ENCODE measurements around the gene B4GAT1. TPM values are rescaled to one million over a fixed set of nuclear protein-coding genes. Genes with fewer than 3 reads are reported as not detected.

Gene B4GAT1
- total and polyA plus RNA-seq, 4 experiments from 2014 or later: 9.7 to 12.7 (median 11.0) TPM

DNA sequence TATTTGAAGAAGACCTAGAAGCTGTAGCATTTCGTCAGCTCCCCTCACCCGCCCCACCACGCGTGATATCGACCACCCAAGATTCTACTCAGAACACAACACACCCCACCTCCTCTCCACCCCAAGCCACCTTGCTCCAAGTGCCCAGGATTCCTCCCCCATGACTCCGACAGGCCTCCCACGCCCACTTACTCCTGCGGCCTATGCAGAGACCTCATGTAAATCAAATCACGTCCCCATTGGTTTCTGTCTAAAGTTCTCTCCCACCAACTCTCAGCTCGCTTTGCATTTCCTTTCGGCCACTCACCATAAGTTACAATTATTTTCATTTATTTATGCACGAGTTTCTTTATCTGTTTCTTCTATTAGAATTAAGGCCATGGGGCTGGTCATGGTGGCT lies 44.8 kb downstream of the B4GAT1 start:
- CTCF ChIA-PET (ENCODE audit: partially characterized antibody): interaction anchor here (0.7 to 2.4 kb wide), 3 partner anchors 9 to 84 kb away, joined by 3 to 9 read pairs (median 3); no protein-coding TSS in a partner anchor
- Histone ChIP-seq H3K27ac (ENCODE audit: low read depth, low read length) (no peak overlapping the region), H3K4me1 (ENCODE audit: insufficient read depth, low read length) (no peaks in the 10 kb centered on the region), H3K36me3 (ENCODE audit: insufficient read depth, low read length) (no peaks in the 10 kb centered on the region), H3K27me3 (ENCODE audit: insufficient read depth, low read length) (no peaks in the 10 kb centered on the region), H3K9me3 (ENCODE audit: control insufficient read depth in 1 of 2, low read length in 2 of 2) (no peaks in the 10 kb centered on the region), H3K4me3 (ENCODE audit: low read length in 2 of 2) (no peak overlapping the region)
- intact Hi-C loops (cut with micrococcal nuclease): no loop called here
- DNase-seq: no peak
- Mint-ChIP-seq H3K27ac (peak overlapping the region in 1 of 7 donors; percentile 5), H3K36me3 (no peaks in the 10 kb centered on the region), H3K4me1 (no peaks in the 10 kb centered on the region), H3K4me3 (no peak overlapping the region), H3K27me3 (peaks cover 0 to 3% of the 10 kb centered on the region in 2 donors), H3K9me3 (no peaks in the 10 kb centered on the region)
- POLR2A ChIA-PET (ENCODE audit: partially characterized antibody): no interaction called here

DNA sequence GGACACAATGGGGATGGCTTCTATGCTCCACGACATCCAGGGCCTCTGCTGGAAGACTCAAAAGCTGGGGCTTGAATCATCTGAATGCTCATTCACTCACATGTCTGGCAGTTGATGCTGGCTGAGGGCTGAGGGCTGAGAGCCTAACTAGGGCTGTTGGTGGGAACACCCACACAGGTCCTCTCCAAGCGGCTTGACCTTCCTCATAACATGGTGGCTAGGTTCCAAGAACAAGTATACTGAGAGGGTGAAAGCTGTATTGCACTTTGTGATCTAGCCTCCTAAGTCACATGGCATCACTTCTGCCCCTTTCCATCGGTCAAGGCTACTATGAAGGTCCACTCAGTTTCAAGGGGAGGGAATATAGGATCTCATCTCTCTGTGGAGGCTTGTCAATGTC lies 48.2 kb downstream of the B4GAT1 start:
- intact Hi-C loops (cut with micrococcal nuclease): no loop called here
- ChIA-PET POLR2A (ENCODE audit: partially characterized antibody) (no interaction called here), CTCF (ENCODE audit: partially characterized antibody) (interaction anchor here (1.4 kb wide), 1 partner anchor 12 kb away, joined by 4 read pairs; no protein-coding TSS in a partner anchor)
- Histone ChIP-seq H3K4me1 (ENCODE audit: insufficient read depth, low read length) (no peaks in the 10 kb centered on the region), H3K4me3 (ENCODE audit: low read length in 2 of 2) (no peak overlapping the region), H3K9me3 (ENCODE audit: control insufficient read depth in 1 of 2, low read length in 2 of 2) (no peaks in the 10 kb centered on the region), H3K36me3 (ENCODE audit: insufficient read depth, low read length) (no peaks in the 10 kb centered on the region), H3K27ac (ENCODE audit: low read depth, low read length) (no peak overlapping the region), H3K27me3 (ENCODE audit: insufficient read depth, low read length) (no peaks in the 10 kb centered on the region)
- no peak for DNase-seq
- Mint-ChIP-seq H3K4me3 (no peak overlapping the region), H3K4me1 (no peaks in the 10 kb centered on the region), H3K27me3 (no peaks in the 10 kb centered on the region), H3K9me3 (no peaks in the 10 kb centered on the region), H3K36me3 (no peaks in the 10 kb centered on the region), H3K27ac (no peak overlapping the region)

DNA sequence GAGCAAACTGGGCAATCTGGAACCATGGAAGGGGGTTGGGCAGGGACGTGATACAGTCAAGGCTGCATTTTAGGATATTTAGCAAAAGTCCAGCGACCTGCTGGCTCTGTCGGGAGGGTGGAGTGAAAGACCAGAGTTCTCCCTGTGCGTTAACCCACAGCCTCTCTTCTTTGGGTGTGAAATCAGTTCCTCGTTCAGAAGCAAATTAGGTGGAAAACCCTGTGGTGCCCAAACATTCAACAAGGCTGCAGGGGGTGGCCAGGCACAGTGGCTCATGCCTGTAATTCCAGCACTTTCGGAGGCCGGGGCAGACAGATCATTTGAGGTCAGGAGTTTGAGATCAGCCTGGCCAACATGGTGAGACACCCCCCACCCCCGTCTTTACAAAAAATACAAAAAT lies 49.8 kb downstream of the B4GAT1 start:
- Histone ChIP-seq H3K9me3 (ENCODE audit: control insufficient read depth in 1 of 2, low read length in 2 of 2) (no peaks in the 10 kb centered on the region), H3K27me3 (ENCODE audit: insufficient read depth, low read length) (no peaks in the 10 kb centered on the region), H3K36me3 (ENCODE audit: insufficient read depth, low read length) (no peaks in the 10 kb centered on the region), H3K4me3 (ENCODE audit: low read length in 2 of 2) (no peak overlapping the region), H3K27ac (ENCODE audit: low read depth, low read length) (no peak overlapping the region), H3K4me1 (ENCODE audit: insufficient read depth, low read length) (no peaks in the 10 kb centered on the region)
- Mint-ChIP-seq H3K4me1 (peaks cover 0 to 9% (median 3%) of the 10 kb centered on the region in 4 donors), H3K9me3 (no peaks in the 10 kb centered on the region), H3K4me3 (no peak overlapping the region), H3K27ac (no peak overlapping the region), H3K36me3 (no peaks in the 10 kb centered on the region), H3K27me3 (peaks cover 9% of the 10 kb centered on the region in 2 donors)
- ChIA-PET CTCF (ENCODE audit: partially characterized antibody) (interaction anchor here (1.2 to 2.1 kb wide), 2 partner anchors 14 to 91 kb away, joined by 3 to 6 read pairs; no protein-coding TSS in a partner anchor), POLR2A (ENCODE audit: partially characterized antibody) (no interaction called here)
- intact Hi-C loops (cut with micrococcal nuclease): no loop called here
- DNase-seq: no peak

Other genes starting within 250 kb of the B4GAT1 start
- gene KLC2, start 89.9 kb downstream of the B4GAT1 start, total RNA-seq: 10 to 100 TPM; 33.6 to 34.0 TPM
- 1 to 10 TPM; 1.7 to 7.3 TPM for gene KLC2, start 89.9 kb downstream of the B4GAT1 start, polyA plus RNA-seq
- gene RAB1B, start 79.0 kb downstream of the B4GAT1 start, total RNA-seq: 10 to 100 TPM; 76.4 to 79.4 TPM
- 10 to 100 TPM in 1 of 2 donors, 1 to 10 TPM in 1; 9.7 to 15.2 TPM for gene RAB1B, start 79.0 kb downstream of the B4GAT1 start, polyA plus RNA-seq
- gene CNIH2, start 69.5 kb downstream of the B4GAT1 start, total RNA-seq: 1 to 10 TPM; 1.4 to 1.8 TPM
- gene CNIH2, start 69.5 kb downstream of the B4GAT1 start, polyA plus RNA-seq: not detected
- gene YIF1A, start 58.5 kb downstream of the B4GAT1 start, total RNA-seq: 10 to 100 TPM; 40.4 to 45.1 TPM
- gene YIF1A, start 58.5 kb downstream of the B4GAT1 start, polyA plus RNA-seq: 10 to 100 TPM; 53.4 to 77.5 TPM
- not detected for gene TMEM151A, start 55.7 kb downstream of the B4GAT1 start, total RNA-seq
- not detected for gene TMEM151A, start 55.7 kb downstream of the B4GAT1 start, polyA plus RNA-seq
- gene CD248, start 30.6 kb downstream of the B4GAT1 start, total RNA-seq: under 1 TPM in 1 of 2 experiments, not detected in 1; 0.12 TPM
- gene CD248, start 30.6 kb downstream of the B4GAT1 start, polyA plus RNA-seq: under 1 TPM in 1 of 2 donors, not detected in 1; 0.18 TPM
- gene RIN1, start 11.2 kb downstream of the B4GAT1 start, total RNA-seq: 10 to 100 TPM in 1 of 2 experiments, 1 to 10 TPM in 1; 5.8 to 10.1 TPM
- 1 to 10 TPM; 2.1 to 4.9 TPM for gene RIN1, start 11.2 kb downstream of the B4GAT1 start, polyA plus RNA-seq
- 10 to 100 TPM; 49.8 to 50.8 TPM for gene BRMS1, start 2.5 kb downstream of the B4GAT1 start, total RNA-seq
- gene BRMS1, start 2.5 kb downstream of the B4GAT1 start, polyA plus RNA-seq: 10 to 100 TPM; 70.3 to 78.7 TPM
- 10 to 100 TPM; 15.0 to 15.5 TPM for gene SLC29A2, start 24.1 kb upstream of the B4GAT1 start, total RNA-seq
- 1 to 10 TPM in 1 of 2 donors, under 1 TPM in 1; 0.87 to 3.1 TPM for gene SLC29A2, start 24.1 kb upstream of the B4GAT1 start, polyA plus RNA-seq
- gene NPAS4, start 73.4 kb upstream of the B4GAT1 start, total RNA-seq: not detected
- not detected for gene NPAS4, start 73.4 kb upstream of the B4GAT1 start, polyA plus RNA-seq
- gene MRPL11, start 91.2 kb upstream of the B4GAT1 start, total RNA-seq: 10 to 100 TPM; 22.0 to 27.9 TPM
- gene MRPL11, start 91.2 kb upstream of the B4GAT1 start, polyA plus RNA-seq: 10 to 100 TPM; 76.9 to 78.1 TPM
- gene PELI3, start 119.3 kb upstream of the B4GAT1 start, total RNA-seq: 10 to 100 TPM; 25.3 to 25.9 TPM
- gene PELI3, start 119.3 kb upstream of the B4GAT1 start, polyA plus RNA-seq: 1 to 10 TPM; 4.0 to 6.8 TPM
- gene DPP3, start 132.8 kb upstream of the B4GAT1 start, total RNA-seq: 10 to 100 TPM; 21.0 to 24.0 TPM
- gene DPP3, start 132.8 kb upstream of the B4GAT1 start, polyA plus RNA-seq: 10 to 100 TPM; 27.8 to 31.0 TPM
- 10 to 100 TPM; 37.3 to 41.3 TPM for gene BBS1, start 163.0 kb upstream of the B4GAT1 start, total RNA-seq
- gene BBS1, start 163.0 kb upstream of the B4GAT1 start, polyA plus RNA-seq: 10 to 100 TPM in 1 of 2 donors, 1 to 10 TPM in 1; 8.9 to 15.5 TPM
- 10 to 100 TPM; 24.5 to 27.2 TPM for gene ZDHHC24, start 198.4 kb upstream of the B4GAT1 start, total RNA-seq
- 10 to 100 TPM; 12.2 to 15.1 TPM for gene ZDHHC24, start 198.4 kb upstream of the B4GAT1 start, polyA plus RNA-seq
- gene ACTN3, start 199.3 kb upstream of the B4GAT1 start, total RNA-seq: under 1 TPM; 0.17 to 0.20 TPM
- not detected for gene ACTN3, start 199.3 kb upstream of the B4GAT1 start, polyA plus RNA-seq
- gene CTSF, start 221.0 kb upstream of the B4GAT1 start, total RNA-seq: 10 to 100 TPM; 28.1 to 31.7 TPM
- 10 to 100 TPM; 13.3 to 18.5 TPM for gene CTSF, start 221.0 kb upstream of the B4GAT1 start, polyA plus RNA-seq
- not detected for gene CCDC87, start 245.4 kb upstream of the B4GAT1 start, total RNA-seq
- gene CCDC87, start 245.4 kb upstream of the B4GAT1 start, polyA plus RNA-seq: under 1 TPM in 1 of 2 donors, not detected in 1; 0.34 TPM
- 10 to 100 TPM; 61.0 to 61.5 TPM for gene CCS, start 245.6 kb upstream of the B4GAT1 start, total RNA-seq
- gene CCS, start 245.6 kb upstream of the B4GAT1 start, polyA plus RNA-seq: 10 to 100 TPM; 36.1 to 38.7 TPM